Brain microvascular endothelial cell (primary cell): ENCODE data around the gene SIX3.

ENCODE experiments used
- DNase-seq: peaks from one replicate; pipeline ENCODE4 v3.0.0-alpha.2; 2020
- H3K27ac ChIP-seq: fragments of 250-450 bp; sonication (Bioruptor Pico); 2 replicates; pipeline ENCODE4 v1.5.1; 2020; ENCODE audit warnings: mild to moderate bottlenecking, moderate library complexity
- H3K27me3 ChIP-seq: fragments of 250-450 bp; sonication (Bioruptor Pico); replicated peaks from 2 replicates; pipeline ENCODE4 v1.5.1; 2020; ENCODE audit warnings: mild to moderate bottlenecking
- H3K36me3 ChIP-seq: fragments of 250-450 bp; sonication (Bioruptor Pico); replicated peaks from 2 replicates; pipeline ENCODE4 v1.5.1; 2020; ENCODE audit warnings: mild to moderate bottlenecking
- H3K4me3 ChIP-seq: 2 replicates; pipeline ENCODE4 v1.5.1; 2011; ENCODE audit warnings: low read depth, mild to moderate bottlenecking, control low read depth, low read length, moderate library complexity
- CTCF ChIP-seq: IDR thresholded peaks from 2 replicates; pipeline ENCODE4 v1.5.1; 2011; ENCODE audit warnings: low read depth, mild to moderate bottlenecking, moderate library complexity, low read length, control low read depth, inconsistent platforms; ENCODE audit errors: missing control alignments
- in situ Hi-C: cut with HindIII; loops from 2 replicates; pipeline ENCODE4 v1.10.0; 2017; ENCODE audit warnings: low sequenced_read_pairs, low pct_ligation_motif_present

Gene SIX3

GRCh38 chr2:44962176-44962695 is 20.7 kb downstream of the SIX3 start:
- in situ Hi-C loops = no loop called here

GRCh38 chr2:44964752-44965236 is 23.3 kb downstream of the SIX3 start:
- DNase-seq = no peak
- Histone ChIP-seq H3K27me3 (no peaks in the 10 kb centered on the region), H3K27ac (no peak overlapping the region), H3K36me3 (no peaks in the 10 kb centered on the region), H3K4me3 (no peak overlapping the region)
- TF ChIP-seq CTCF = peak; percentile 56
- in situ Hi-C loops = no loop called here

More at GRCh38 chr2:44962176-44962695, 20.7 kb downstream of the SIX3 start:
- Histone ChIP-seq H3K36me3 (no peaks in the 10 kb centered on the region), H3K27ac (no peak overlapping the region), H3K27me3 (no peaks in the 10 kb centered on the region), H3K4me3 (no peak overlapping the region)
- TF ChIP-seq CTCF = no peak
- DNase-seq = no peak

- Histone ChIP-seq H3K27me3 (no peaks in the 10 kb centered on the region), H3K27ac (no peak overlapping the region), H3K4me3 (no peak overlapping the region), H3K36me3 (no peaks in the 10 kb centered on the region)
- in situ Hi-C loops = no loop called here
- DNase-seq = no peak
- TF ChIP-seq CTCF = no peak
Measured at GRCh38 chr2:44965684-44966083, 24.2 kb downstream of the SIX3 start.

- Histone ChIP-seq H3K36me3 (no peaks in the 10 kb centered on the region), H3K27me3 (no peaks in the 10 kb centered on the region), H3K27ac (no peak overlapping the region), H3K4me3 (no peak overlapping the region)
- in situ Hi-C loops = no loop called here
- DNase-seq = no peak
- no peak for TF ChIP-seq CTCF
Measured at GRCh38 chr2:44967056-44967455, 25.6 kb downstream of the SIX3 start.

GRCh38 chr2:44967727-44968432 is 26.4 kb downstream of the SIX3 start:
- Histone ChIP-seq H3K36me3 (no peaks in the 10 kb centered on the region), H3K27ac (no peak overlapping the region), H3K4me3 (no peak overlapping the region), H3K27me3 (no peaks in the 10 kb centered on the region)
- DNase-seq = no peak
- no peak for TF ChIP-seq CTCF
- in situ Hi-C loops = no loop called here
